Caki2 (cell line): ENCODE results near the gene SNX12. TPM values are rescaled to one million over a fixed set of nuclear protein-coding genes. Genes with fewer than 3 reads are reported as not detected.

Experiments
- DNase-seq: peaks from one replicate; pipeline ENCODE4 v3.0.0-alpha.2; 2015; ENCODE audit warnings: low read depth
- in situ Hi-C: cut with HindIII; loops from 2 replicates; pipeline ENCODE4 v1.10.0; 2016; ENCODE audit warnings: low sequenced_read_pairs, low pct_unique_long_range_greater_than_20kb, mixed read lengths
- total RNA-seq: library from RNA; depleted of rRNA; stranded (reverse); fragments of >200 nt; shearing (Covaris generic); gene quantifications from 2 replicates; pipeline ENCODE4 v1.2.3, GENCODE V29; 2014; ENCODE audit warnings: low replicate concordance; rRNA removed

The SNX12 gene
- 65.7 and 98.8 TPM in 2 replicates for total RNA-seq

GRCh38 chrX:71068044-71068918 is at the start of gene SNX12:
TSS of gene SNX12 (minus strand) at chrX:71068334. CDS start at chrX:71068306, 28 bp downstream.
- DNase-seq, result peak; percentile 95
- in situ Hi-C loops, result no loop called here

GRCh38 chrX:71117358-71117757 is 49.2 kb upstream of the SNX12 start:
- no peak for DNase-seq
- in situ Hi-C loops, result no loop called here

DNA sequence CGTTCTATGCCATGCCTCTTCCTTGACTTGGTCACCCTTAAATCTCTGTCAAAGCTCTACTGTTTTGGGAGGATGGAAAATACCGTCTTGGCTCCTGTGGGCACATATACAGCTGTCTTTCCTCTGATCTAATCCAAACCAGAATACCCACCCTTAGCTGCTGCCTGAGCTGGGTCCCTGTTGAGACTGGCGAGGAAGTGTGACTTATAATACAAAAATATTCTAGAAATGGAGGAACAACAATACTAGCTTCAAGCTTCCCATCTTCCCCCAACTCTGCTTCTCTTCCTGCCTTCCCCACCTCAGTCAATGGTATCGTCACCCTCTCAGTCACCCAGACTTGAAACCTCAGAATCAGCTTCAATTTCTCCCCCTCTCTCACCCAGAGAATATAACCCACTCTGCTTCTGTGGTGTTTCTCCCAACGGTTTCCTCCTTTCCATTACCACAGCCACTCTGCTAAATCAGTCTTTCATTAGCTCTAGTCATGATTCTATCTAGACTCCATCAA is 43.8 kb upstream of the SNX12 start:
- no peak for DNase-seq
- in situ Hi-C loops, result no loop called here

DNA sequence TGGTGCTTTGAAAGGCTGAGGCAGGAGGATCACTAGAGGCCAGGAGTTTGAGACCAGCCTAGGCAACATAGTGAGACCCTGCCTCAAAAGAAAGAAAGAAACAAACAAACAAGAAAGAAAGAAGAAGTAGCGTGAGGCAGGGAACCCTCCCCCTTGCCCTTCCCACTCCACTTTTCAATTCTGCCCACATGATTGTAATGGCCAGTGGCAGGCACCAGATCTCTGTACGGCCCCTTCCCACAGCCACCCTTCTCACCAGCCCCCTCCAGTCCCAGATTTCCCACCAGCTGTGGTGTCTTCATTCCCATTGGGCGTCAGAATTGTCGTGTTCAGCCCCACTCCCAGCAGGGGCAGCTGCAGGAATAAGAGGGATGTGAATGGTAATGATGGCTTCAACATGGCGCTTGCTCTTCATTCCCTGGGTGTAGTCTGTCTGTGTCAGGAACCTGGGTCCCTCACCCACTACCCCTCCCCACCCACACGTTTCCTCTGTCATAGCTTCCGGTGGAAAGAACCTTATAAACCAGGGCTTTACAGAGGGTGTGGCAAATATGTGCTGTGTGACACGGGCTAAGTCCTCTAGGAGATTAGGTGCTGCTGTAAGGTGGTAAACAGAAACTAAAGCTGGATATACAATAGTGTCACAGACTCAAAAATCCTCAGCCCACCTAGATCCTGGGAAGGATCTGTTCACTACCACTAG is 43.2 kb upstream of the SNX12 start, which contains the start of gene IL2RG:
Gene IL2RG, minus strand, starts transcription at position 437 of the 703 bp plus-strand sequence. Its CDS starts 38 bp downstream, at position 399.
- in situ Hi-C loops, result no loop called here
- DNase-seq, result no peak

- in situ Hi-C loops, result no loop called here
- no peak for DNase-seq
Measured at GRCh38 chrX:71109051-71109450, 40.9 kb upstream of the SNX12 start.

DNA sequence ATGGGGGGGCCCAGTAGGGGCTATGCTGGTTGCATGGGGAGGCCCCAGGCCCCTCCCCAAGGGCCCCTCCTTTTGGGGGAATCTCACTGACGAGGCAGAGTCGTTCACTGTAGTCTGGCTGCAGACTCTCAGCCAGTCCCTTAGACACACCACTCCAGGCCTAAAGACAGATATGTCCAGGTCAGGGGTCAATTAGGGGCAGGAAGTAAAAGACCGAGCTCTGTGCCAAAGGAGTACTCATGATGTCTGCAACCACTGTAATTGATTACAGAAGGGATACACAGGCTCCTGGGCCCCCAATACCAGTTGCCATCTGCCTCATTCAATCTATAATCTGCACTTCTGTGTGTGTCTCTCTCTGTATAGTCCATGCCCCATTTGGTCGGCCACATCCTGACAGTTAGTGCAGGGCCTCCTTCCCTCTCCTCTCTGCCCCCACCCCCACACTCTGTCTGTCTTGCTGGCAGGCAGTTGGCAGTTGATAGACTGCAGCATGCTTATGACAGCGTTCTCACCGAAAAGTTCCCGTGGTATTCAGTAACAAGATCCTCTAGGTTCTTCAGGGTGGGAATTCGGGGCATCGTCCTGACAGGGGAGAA is 39.7 kb upstream of the SNX12 start:
- in situ Hi-C loops, result no loop called here
- DNase-seq, result no peak

DNA sequence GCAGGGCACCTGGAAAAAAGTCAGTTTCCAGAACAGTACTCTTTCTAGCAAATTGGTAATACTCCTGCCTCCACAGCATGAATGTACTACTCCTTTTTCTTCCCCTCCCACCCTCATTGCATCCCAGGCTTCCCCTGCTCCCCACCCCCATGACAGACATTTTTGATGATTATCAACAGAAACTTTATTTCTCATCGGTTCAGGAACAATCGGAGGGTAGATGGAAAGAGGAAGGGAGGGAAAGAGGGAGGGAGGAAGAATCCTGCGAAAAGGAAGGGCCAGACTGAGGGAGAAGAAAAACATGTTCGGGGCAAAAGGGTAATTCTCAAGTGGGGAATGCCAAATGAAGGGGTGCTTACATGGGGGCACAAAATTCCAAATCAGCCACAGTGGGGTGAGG is 39.1 kb upstream of the SNX12 start:
- no peak for DNase-seq
- in situ Hi-C loops, result no loop called here

DNA sequence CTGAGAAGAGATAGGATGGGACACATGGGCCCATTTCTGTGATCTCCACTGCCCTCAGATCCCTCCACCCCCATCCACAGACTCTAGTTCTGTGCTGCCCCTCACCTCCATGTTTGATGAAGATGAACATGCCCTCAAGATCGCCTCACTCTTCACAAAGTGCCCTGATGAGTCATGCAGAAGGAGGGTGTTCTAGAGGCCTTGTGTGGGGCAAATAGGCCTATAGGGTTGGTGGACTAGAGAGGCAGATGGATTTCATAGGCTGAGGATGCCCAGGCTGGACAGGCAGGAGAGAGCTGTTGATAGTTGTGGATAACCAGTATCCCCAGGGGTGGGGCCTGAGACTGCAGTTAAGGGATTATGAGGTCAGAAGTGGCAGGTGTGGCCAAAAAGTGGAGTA is 38.3 kb upstream of the SNX12 start, which contains the start of gene CXorf65:
Gene CXorf65, minus strand, starts transcription at position 314 of the 400 bp plus-strand sequence. Its CDS starts 184 bp downstream, at position 130.
- in situ Hi-C loops, result no loop called here
- no peak for DNase-seq

DNA sequence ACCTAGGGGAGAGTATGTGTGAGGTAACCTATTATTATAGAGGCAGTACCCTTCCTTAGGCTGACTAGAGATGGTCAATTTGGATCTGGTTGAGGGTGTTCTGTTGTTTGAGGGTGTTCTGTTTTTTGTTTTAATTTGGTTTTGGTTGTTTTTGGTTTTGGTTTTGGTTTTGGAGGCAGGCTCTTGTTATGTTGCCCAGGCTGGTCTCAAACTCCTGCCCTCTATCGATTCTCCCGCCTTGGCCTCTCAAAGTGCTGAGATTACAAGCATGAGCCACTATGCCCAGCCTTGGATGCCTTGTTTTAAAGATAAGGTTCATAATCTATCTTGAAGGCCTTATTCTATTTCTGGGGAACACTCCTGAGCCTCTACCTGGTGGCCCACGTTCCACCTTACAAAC is 37.5 kb upstream of the SNX12 start:
- DNase-seq, result no peak
- in situ Hi-C loops, result no loop called here

DNA sequence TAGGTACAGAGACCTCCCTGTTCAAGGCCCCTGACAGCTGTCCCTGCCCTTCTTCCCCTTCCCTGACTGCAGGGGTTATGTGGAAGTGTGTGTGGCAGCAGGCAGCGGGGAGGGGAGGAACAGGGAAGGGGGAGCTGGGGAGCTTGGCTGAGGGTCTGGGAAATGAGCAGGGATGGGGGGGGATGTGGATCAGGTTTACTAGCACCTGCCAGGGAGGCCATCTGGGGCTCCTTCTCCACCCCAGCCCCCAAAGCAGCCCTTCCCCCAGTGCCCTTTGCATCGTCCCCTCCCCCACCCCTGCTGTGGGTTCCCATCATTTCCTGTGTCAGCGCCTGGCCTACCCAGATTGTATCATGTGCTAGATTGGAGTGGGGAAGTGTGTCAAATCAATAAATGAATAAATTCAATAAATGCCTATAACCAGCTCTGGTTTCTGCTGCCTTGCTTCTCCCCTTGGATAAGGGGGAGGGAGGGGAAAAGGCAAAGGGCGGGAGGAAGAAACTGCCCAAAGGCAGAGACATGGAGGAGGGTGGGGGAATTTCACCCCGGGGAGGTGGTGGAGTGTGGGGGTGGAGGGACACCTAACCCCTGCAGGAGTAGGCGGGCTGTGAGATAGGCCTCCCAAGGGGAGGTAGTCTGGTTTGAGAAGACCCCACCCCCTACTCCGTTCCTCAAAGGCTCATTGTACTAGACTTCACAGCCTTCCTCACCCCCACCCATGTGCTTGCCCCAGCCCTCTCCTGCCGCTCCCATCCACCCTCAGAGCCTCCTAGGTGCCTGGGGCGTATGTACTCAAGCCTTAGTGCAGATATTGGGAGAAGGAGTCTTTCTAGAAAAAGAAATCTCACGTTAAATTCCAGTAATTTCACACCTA is 35.2 kb upstream of the SNX12 start:
- DNase-seq, result no peak
- in situ Hi-C loops, result no loop called here

DNA sequence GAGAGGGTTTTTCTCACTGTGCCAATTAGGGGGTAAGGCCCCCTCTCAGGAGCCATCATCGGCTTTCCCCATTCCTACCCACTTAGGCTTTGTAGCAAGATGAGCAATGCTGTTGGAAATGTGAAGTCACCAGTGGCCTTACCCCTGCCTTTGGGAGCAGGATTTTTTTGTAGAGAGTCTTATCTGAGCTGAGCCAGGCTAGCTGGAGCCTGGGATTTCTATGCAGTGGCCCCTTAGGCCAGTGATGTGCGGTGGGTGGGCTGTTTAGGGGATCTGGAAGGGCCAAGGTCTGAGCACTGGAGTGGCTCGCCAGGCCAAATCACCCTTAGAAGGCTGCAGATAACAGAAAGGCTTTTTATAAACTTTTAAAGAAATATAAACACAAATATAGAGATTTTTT is 34.2 kb upstream of the SNX12 start:
- in situ Hi-C loops, result no loop called here
- no peak for DNase-seq

DNA sequence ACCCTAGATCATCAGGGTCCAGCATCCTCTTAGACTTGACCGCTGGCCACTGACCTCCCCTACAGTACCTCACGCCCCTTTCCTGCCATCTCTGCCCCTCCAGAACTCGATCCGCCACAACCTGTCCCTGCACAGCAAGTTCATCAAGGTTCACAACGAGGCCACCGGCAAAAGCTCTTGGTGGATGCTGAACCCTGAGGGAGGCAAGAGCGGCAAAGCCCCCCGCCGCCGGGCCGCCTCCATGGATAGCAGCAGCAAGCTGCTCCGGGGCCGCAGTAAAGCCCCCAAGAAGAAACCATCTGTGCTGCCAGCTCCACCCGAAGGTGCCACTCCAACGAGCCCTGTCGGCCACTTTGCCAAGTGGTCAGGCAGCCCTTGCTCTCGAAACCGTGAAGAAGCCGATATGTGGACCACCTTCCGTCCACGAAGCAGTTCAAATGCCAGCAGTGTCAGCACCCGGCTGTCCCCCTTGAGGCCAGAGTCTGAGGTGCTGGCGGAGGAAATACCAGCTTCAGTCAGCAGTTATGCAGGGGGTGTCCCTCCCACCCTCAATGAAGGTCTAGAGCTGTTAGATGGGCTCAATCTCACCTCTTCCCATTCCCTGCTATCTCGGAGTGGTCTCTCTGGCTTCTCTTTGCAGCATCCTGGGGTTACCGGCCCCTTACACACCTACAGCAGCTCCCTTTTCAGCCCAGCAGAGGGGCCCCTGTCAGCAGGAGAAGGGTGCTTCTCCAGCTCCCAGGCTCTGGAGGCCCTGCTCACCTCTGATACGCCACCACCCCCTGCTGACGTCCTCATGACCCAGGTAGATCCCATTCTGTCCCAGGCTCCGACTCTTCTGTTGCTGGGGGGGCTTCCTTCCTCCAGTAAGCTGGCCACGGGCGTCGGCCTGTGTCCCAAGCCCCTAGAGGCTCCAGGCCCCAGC is 32.7 kb upstream of the SNX12 start:
- in situ Hi-C loops, result no loop called here
- DNase-seq, result no peak

- no peak for DNase-seq
- in situ Hi-C loops, result no loop called here
Measured at GRCh38 chrX:71099736-71100135, 31.6 kb upstream of the SNX12 start.

DNA sequence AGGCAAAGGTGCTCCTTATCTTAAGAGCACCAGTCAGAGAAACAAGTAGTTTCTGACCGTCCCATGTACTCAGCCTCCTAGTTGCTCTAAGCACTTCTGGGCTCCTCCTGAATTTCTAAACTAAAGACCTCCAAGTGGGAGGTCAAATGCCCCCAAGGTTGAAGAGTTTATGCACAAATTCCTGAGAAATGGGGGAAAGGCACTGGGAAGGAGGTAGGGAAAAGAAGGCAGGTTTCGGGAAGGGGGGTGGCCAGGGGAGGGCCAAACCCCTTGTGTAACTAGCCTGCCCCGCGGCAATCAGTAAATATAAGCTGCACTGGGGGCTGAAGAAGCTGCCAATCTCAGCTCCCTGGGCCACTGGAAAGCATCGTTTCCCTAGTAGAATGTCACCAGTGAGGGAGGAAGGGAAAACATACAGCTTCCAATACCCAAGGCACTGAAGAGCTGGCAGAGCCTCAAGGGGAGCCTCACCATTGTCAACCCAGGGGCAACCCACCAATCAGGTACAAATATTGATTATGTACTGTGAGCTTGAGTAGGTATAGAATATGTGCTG is 30.9 kb upstream of the SNX12 start:
- in situ Hi-C loops, result no loop called here
- no peak for DNase-seq

GRCh38 chrX:71098302-71098701 is 30.2 kb upstream of the SNX12 start:
- in situ Hi-C loops, result no loop called here
- no peak for DNase-seq

- no peak for DNase-seq
- in situ Hi-C loops, result no loop called here
Measured at GRCh38 chrX:71096760-71097032, 28.6 kb upstream of the SNX12 start.
